ENCODE results near the gene FGFRL1.
A peak's percentile ranks its signal among the peaks of the same experiment; 100 is the strongest.

The FGFRL1 gene

DNA sequence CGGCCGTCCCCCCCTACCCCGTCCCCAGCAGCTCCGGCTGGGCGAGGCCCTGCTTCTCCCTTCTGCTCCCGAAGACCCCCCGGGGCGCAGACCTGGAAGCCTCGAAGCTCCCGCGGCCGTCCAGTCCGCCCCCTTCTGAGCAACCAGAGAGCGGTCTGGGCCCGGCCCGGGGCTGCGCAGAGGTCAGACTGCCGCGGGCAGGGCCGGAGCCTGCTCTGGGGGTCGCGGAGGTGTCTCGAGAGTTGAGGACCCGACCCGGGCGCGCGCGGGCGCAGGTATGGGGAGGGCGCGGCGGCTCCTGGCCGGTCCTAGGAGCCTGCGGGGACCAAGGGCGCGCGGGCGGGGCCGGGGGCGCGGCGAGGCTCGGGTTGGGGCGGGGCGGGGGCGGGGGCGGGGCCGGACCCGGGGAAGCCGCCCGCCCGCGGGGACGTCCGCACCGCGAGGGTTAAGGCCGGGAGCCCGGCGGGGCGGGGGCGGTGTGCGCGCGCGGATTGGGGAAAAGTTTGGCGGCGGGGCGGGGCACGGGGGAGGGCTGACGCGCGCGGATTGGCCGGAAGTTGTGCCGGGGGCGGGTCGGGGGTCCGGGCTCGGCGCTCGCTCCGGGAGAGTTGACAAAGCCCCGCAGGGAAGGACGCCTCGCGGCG is at the start of gene FGFRL1:
FGFRL1 (plus strand) TSS at position 605 of the 644 bp plus-strand sequence. CDS start 860 bp downstream, outside the sequence.
- DNase-seq (ENCODE audit: insufficient read length, low spot score), result peak; percentile 91
- FAIRE-seq, result no peak

GRCh38 chr4:962231-963208 is 48.9 kb upstream of the FGFRL1 start:
- no peak for DNase-seq (ENCODE audit: insufficient read length, low spot score)

GRCh38 chr4:963276-964225 is 47.9 kb upstream of the FGFRL1 start:
- FAIRE-seq, result no peak
- no peak for DNase-seq (ENCODE audit: insufficient read length, low spot score)

More at GRCh38 chr4:962231-963208, 48.9 kb upstream of the FGFRL1 start:
- no peak for FAIRE-seq

DNA sequence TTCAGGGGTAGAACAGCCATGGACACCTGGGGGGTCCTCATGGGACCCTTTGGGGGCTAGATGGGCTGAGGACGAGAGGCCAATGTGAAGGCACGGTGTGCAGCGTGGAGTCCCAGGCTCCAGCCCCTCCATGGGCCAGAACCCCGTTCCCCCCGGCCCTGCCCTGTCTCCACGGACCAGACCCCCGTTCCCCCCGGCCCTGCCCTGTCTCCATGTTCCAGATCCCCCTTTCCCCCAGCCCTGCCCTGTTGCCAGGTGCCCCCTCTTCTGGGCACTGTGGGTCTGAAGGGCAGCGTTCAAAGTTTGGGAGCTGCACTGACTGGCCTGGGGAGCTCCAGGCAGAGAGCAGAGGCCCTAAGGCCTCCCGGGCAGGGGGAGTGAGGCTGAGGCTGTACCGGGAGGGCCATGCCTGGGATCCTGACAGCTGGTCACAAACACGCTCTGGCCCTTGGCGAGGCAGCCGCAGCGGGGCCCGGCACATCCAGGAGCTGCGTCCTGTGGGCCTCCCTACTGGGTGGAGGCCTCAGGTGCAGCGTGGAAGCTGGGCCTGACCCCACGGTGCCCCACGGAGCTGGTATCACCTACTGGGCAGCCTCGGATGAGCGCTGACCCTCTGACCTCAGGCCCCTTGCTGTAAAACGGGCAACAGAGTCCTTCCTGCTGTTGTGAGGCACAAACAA is 46.9 kb upstream of the FGFRL1 start:
- DNase-seq (ENCODE audit: insufficient read length, low spot score), result no peak
- no peak for FAIRE-seq

DNA sequence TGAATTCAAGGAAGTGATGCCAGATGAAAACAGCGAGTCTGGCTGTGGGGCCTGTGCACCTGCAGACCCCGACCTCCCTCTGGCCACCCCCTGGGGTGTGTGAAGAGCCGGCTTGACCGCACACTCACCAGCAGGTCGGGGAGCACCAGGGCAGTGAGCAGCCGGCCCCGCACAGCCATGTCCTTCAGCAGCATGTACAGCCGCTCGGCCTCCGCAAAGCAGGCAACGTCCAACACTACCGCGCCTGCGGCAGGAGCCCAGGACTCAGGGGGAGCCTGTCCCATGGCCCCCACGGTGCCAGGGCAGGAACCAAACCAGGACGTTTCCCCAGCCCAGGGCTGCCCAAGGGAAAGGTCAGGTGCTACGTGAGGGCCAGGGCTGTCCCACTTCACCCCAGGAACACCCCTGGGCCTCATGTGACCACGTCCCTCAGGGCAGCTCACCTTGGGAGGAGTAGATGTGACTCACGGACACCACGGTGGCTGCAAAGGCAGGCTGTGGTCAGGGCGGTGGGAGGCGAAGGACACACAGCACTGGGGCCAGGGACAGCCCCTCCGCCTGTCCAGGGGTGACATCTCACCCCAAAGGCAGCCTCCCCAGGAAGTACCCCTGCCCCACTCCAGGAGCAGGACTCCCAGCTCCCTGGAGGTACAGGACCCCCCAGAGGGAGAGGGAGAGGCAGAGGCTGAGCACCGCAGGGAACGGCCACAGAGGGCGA is 46.2 kb upstream of the FGFRL1 start:
- FAIRE-seq, result no peak
- DNase-seq (ENCODE audit: insufficient read length, low spot score), result no peak

DNA sequence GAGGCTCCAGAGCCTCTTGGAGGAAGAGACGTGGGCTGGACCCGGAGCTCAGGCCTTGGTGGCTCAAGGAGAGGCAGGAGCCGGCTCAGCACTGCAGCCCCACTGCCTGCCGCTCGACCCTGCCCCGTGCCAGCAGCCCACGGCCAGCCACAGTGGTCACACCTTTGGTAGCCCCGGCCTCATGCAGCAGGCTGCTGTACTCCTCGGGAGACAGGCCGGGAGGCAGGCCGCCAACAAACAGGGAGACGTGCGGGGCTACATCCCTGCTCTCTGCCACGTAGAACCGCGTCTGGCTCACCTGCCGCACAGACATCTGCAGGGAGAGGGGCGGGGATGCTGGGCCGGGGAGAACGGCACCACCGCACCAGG is 45.7 kb upstream of the FGFRL1 start:
- no peak for DNase-seq (ENCODE audit: insufficient read length, low spot score)
- FAIRE-seq, result no peak

- FAIRE-seq (no peak), DNase-seq (ENCODE audit: insufficient read length, low spot score) (no peak)
Observed at GRCh38 chr4:966266-967112, 44.9 kb upstream of the FGFRL1 start.

- DNase-seq (ENCODE audit: insufficient read length, low spot score) (no peak), FAIRE-seq (no peak)
Observed at GRCh38 chr4:967113-968104, 44.0 kb upstream of the FGFRL1 start.

GRCh38 chr4:968221-968620 is 43.2 kb upstream of the FGFRL1 start:
- DNase-seq (ENCODE audit: insufficient read length, low spot score), result no peak
- no peak for FAIRE-seq

- no peak for FAIRE-seq
Observed at GRCh38 chr4:968621-969394, 42.6 kb upstream of the FGFRL1 start.

GRCh38 chr4:970046-970745 is 41.2 kb upstream of the FGFRL1 start:
- DNase-seq (ENCODE audit: insufficient read length, low spot score), result no peak
- no peak for FAIRE-seq

More at GRCh38 chr4:968621-969394, 42.6 kb upstream of the FGFRL1 start:
- no peak for DNase-seq (ENCODE audit: insufficient read length, low spot score)

DNA sequence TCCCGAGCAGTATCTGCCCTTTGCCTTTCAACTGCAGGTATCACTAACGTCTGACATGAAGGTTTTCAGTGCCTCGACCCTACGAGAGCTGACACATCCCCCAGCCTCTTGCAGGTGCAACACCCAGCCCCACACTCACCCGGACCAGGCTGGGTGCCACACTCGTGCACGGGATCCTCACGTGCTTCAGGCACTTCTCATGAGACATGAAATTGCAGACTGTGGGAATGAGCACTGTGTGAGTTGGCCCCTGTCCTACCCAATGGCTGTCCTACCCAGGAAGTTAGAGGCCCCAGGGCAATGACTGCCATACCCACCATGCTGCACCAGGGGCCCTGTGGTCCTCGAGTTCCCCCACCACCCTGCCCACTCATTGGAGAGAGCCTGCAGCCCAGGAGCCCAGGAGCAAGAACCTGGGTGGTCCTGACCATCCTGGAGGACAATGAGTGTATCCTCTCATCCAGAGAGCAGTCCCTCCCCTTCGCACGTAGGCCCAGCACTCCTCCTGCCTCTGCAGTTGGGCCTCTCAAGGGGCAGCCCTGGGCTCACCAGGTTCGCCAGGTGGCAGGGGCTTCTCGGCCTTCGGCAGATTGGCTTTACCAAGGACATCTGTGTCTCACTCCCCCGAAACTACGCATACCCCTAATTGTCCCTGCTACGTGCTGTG is 40.4 kb upstream of the FGFRL1 start:
- DNase-seq (ENCODE audit: insufficient read length, low spot score), result no peak
- FAIRE-seq, result no peak

- no peak for FAIRE-seq
- no peak for DNase-seq (ENCODE audit: insufficient read length, low spot score)
Observed at GRCh38 chr4:971666-972500, 39.5 kb upstream of the FGFRL1 start.

GRCh38 chr4:972651-973424 is 38.6 kb upstream of the FGFRL1 start:
- DNase-seq (ENCODE audit: insufficient read length, low spot score), result peak; percentile 44
- no peak for FAIRE-seq
